PC-9 (cell line): ENCODE measurements around the gene CELF4.

Source experiments
- CTCF ChIP-seq: fragments of 200-600 bp; sonication (generic); conservative IDR thresholded peaks from 2 replicates; pipeline ENCODE4 v1.6.1; 2017; ENCODE audit warnings: mixed run types, antibody characterized with exemption, mild to moderate bottlenecking, moderate library complexity
- EZH2 ChIP-seq: fragments of 200-600 bp; sonication (generic); IDR thresholded peaks from 2 replicates; pipeline ENCODE4 v1.8.0; 2017; ENCODE audit warnings: antibody characterized with exemption, low read depth

GRCh38 chr18:37445368-37445767, 120.2 kb downstream of the CELF4 start:
- TF ChIP-seq CTCF (no peak), EZH2 (no peak)
